GM19328 (cell line): ENCODE measurements around the gene GDAP1L1.

Experiments
- ATAC-seq: cut with Tn5 transposase; IDR thresholded peaks from one replicate; pipeline ENCODE4 v1.9.1; 2021; ENCODE audit warnings: mild to moderate bottlenecking, moderate library complexity; ENCODE audit not compliant: unreplicated experiment

GDAP1L1 gene

DNA sequence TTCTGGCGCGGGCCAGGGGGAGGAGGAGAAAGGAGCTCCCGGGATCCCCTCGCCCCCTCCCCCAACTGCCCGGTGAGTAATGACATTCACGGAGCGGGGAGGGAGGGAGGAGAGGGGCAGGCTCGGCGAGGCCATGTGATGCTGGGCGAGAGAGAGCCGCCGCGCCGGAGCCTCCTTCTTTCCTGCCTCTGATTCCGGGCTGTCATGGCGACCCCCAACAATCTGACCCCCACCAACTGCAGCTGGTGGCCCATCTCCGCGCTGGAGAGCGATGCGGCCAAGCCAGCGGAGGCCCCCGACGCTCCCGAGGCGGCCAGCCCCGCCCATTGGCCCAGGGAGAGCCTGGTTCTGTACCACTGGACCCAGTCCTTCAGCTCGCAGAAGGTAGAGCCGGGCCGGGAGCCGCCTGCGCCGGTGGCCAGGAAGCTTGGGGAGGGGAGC, at the start of gene GDAP1L1:
Gene GDAP1L1, plus strand, starts transcription at position 178 of the 441 bp plus-strand sequence. Its CDS starts 27 bp downstream, at position 205.
- ATAC-seq, result no peak

DNA sequence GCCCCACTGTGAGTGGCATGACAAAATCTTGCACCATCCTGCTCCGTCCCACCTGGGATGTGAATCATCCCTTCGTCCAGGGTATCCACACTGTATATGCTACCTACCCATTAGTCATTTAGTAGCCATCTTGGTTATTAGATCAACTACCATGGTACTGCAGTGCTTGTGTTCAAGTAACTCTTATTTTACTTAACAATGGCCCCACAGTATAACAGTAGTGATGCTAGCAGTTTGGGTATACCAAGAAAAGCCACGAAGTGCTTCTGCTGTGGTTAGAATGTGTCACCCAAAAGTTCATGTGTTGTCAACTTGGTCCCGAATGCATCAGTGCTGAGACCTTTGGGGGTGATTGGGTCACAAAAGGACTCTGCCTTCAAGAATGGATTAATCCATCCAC, 48.2 kb upstream of the GDAP1L1 start:
- no peak for ATAC-seq

DNA sequence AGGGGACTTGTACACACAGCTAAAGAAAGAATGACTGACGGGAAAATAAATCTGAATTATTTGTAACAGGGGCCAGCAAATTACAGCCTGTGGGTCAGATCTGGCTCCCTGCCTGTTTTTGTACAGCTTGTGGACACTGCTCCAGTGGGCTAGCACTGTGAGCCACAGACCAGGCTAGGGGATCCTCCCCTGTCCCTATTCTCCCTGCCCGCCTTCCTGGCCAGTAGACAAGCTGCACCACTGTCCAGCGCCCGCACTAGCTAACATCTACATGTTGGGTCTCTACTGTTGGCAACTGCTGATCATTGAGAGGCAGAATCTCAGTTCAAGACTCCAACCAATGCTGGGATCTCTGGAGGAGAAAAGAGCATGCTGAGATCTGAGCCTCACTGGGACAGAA, 47.2 kb upstream of the GDAP1L1 start:
- ATAC-seq, result no peak

DNA sequence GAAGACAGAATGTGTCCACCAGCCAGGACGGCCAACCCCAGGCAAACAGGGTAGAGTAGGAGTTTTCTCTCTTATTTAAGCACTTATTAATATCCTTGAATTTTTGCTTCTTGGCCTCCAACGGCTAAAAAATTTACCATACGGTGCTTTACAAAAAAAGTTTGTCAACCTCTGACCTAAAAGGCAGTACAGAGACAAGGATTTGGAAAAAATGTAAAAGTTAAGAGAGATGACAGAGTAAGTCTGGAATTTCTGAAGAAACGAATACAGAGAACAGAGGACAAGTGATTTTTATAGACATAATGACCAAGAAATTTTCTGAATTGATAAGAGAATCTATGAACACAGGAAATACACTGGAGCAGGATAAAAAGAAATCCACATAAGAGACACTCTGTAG, 46.7 kb upstream of the GDAP1L1 start:
- ATAC-seq, result no peak

DNA sequence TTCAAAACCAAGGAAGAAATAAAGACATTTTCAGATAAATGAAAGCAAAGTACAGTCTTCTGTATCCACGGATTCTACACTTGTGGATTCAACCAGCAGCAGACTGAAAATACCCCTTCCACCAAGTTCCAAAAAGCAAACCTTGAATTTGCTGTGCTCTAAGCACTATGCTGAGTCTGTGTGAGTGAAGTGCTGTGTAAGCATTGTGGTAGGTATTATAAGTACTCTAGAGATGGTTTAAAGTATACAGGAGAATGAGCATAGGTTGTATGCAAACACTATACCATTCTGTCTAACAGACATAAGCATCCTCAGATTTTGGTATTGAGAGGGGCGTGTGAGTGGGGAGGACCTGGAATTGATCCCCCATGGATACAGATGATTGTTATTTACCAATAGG, 46.1 kb upstream of the GDAP1L1 start:
- no peak for ATAC-seq

DNA sequence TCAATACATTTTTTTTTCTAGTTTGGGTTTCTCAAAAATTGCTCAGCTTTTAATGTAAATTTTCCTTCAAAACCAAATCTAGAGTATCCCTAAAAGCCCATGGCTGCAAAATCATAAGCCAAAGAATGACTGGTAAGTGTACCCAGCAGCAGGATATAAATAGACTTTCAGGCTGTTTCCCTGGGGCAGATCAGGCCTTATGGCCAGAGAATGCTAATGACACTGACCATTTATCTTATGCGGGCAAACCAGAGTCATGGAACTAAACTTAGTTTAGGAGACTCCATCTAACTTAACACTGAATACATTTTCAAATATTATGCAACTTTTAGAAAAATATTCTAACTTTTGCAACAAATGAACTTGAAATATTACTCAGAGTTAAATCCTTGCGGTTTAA, 43.9 kb upstream of the GDAP1L1 start:
- no peak for ATAC-seq

DNA sequence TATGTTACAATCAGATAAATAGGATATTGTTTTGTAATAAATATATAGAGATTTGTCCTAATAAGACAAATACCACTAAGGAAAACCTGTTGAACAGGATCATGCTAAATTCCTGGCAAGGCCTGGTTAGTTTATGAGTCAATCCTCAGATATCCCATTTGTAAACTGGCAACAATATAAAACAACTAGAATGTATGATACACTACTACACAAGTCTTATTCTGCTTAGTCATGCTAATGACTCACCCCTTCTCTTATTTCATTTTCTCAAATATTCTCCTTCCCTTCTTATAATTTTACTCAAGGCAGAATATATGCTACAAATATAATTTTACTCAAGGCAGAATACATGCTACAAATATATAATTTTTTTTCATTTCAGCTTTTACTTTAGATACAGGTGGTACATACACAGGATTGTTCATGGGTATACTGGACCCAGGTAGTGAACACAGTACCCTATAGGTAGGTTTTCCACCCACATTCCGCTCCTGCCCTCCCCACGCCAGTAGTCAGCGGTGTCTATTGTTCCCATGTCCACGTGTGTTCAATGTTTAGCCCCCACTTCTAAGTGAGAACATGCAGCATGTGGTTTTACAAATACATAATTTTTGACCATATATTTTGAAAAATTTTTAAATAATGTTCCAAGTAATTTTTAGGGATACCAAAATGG, 42.8 kb upstream of the GDAP1L1 start:
- ATAC-seq, result no peak

DNA sequence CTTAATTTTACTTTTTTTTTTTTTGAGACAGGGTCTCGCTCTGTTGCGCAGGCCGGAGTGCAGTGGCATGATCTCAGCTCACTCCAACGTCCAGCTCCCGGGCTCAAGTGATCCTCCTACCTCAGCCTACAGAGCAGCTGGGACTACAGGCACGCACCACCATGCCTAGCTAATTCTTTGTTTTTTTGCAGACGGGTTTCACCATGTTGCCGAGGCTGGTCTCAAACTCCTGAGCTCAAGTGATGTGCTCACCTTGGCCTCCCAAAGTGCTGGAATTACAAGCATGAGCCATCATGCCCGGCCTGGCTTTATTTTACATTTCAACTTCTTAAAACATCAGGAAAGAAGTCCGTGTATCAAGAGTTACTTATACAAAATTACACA, 42.3 kb upstream of the GDAP1L1 start:
- no peak for ATAC-seq

DNA sequence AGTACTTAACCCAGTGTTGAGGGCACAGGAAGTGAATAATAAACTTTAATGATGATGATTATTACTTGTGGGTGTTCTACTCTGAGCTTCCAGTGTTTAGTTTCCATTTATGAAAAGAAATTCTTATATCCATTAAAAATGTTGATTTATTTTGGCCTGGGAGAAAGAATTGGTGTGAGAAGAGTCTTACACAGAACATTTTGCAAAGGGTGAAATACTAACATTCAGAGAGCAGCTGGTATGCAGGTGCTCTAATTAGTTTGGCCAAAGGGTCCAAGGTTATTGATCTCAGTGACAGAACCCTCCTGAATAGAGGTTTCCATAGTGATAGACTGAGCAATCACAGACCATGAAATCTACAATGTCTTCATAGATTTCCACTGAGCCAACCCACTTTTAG, 41.0 kb upstream of the GDAP1L1 start:
- ATAC-seq, result no peak

DNA sequence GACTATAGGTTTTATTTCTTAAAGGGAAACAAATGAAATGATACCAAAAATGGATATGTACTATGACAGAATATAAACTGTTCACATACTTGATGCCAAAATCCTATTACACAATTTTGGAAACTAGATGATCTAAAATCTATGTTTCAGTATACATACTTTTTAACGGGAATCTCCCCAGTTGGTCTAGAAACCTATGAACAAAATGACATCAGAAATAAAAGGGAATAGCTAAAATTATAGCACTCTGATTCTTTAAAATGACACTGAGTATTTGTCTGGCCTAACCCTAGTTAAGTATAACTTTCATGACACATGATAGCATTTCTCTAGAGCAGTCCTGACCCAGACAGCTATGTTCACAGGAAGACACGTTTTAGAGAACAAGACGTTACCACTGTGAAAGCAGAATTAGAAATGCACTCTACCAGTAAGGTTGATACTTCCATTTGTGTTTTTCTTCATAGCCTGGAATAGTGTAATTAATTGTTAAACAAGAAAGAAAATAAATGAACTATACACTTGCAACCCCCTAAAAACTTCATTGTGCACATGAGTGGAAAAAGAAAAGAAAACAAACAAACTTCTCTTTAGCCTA, 39.9 kb upstream of the GDAP1L1 start:
- ATAC-seq, result no peak

DNA sequence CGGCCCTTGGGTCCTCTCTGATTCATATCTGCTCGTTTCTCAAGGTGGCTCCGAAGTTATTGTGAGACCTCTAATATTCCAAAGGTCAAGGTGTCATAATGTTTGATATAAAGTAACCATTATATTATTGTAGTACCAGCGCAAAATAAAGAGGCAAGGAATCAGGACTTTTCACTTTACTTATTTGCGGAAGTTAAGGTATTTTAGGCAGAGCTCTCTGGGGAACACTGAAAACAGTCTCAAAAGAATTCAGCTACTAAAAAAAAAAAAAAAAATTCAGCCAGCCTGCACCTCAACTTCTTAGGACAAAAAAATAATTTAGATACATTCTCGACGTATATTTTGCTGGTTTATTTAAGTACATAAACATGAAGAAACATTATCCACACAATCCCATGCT, 38.9 kb upstream of the GDAP1L1 start:
- ATAC-seq, result no peak

DNA sequence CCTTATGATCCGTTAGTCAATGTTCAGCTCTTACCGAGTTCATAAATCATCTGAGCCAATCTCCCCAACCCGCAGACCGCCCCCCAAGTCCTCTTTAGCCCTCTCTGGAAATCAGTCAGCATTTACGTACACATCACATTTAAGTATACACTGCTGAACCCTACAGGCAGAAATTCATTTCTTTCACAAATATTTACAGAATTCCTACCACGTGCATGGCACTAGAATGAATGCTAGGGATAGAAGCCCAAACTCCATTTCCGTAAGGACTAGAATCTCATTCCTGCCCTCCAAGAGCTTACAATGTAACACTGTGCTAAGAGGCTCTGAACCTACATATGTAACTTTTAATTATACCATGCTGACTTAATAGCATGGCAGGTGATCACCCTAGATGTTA, 38.3 kb upstream of the GDAP1L1 start:
- ATAC-seq, result no peak

DNA sequence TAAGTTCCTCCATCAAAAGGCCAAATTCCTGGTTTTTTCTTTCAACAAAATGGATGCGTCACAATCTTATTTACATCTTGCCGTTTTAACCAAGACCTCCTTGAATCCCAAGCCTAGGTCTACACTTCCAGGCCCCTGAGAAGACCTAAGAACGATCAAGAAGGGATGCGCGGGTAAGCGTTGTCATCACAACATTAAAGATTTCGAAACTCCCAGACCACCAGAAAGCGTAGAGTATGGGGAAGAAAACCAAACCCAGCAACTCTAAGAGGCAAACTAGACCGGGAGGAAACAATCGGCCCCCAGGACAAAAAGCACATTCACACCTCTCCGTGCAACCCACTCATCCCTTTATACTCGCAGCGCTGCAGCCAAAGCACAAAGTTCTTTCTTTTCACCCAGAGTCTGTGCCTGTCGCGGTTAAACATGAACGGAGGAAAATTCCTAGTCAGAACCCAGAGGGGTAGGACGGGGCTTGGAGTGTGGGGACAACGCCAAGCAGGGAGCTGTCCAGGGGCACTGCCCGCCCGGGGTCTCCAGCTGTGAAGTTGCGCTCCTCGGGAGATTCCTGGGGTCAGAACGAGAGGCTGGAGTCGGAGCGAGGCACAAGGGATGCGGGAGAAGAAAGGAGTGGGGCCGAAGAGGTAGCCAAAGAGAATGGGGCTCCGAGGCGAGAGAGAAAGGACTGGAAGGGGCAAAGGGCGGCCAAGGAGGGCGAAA, 37.3 kb upstream of the GDAP1L1 start:
- no peak for ATAC-seq

DNA sequence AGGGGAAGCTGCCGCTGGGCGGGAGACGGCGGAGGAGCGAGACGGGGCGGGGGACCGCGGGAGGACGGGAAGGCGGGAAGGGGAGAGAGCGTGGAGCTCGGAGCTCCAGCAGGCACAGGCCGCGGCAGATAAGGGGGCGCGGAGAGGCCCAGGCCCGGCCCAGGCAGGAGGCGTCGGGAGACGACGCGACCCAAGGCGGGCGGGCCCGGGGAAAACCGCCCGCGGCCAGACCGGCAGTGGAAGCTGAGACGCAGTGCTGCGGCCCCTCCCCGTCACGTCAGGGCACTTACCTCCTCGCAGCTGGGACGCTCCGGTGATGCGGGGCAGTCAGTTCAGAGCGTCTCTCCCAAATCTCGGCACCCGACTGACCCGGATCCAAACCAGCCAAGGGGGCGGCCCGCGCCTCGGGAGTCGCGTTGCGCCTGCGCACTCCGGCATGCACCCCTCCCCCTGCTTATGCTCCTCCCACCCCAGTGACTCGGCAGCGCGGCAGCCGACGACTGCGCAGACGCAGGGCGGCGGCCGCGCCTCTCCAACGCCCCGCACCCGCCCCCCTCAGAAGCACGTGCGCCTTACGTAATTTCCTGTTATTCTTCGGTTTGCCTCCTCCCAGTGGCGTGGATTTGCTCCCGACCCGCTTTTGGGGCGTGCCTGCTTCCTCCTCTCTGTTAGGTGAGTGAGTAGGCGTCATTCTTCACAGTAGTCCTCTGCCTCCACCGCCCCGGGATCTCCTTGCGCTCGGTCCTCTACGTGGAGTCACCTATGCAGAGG, 36.5 kb upstream of the GDAP1L1 start, which contains the start of gene OSER1:
Gene OSER1, minus strand, starts transcription at position 366 of the 771 bp plus-strand sequence. CDS start 3,814 bp downstream, outside the sequence.
- ATAC-seq, result peak; percentile 76

DNA sequence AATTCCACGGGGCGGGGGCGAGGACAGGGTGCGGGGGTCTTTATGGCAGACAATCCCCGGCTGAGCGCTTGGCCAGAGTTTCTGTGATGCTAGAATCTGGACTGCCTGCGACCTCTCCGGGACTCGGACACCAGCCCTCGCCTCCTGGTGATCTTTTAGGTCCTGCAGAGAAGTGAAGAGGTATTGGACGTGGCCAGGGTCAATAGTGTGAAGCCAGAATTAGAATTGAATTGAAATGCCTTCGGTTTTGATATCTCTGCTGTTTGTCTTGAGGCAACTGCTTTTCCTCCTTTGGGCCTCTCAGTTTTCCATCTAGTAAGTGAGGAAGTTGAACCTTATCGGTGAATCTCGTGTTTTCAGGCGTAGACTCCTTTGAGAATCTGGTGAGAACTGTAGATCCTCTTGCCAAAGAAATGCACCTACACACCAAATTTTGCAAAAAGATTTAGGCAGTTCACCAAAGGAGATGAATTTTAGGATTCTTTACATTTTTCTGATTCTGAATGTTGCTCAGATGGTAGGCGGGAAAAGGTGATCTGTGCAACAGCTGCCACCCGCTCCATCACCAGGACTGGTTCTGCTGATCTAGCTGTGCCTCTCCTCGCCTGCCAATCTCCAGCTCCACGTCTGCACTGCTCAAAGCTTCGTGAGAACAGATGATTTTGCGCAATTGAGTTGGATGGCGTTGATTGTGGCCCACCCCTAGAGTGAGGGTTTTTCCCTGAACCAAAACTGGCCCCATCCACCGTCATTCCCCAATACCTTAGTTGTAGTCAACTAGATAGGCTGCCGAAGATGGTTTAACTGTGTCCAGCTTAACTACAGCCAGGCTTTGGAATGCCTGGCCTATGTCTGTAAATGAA, 35.7 kb upstream of the GDAP1L1 start:
- ATAC-seq, result peak; percentile 7

DNA sequence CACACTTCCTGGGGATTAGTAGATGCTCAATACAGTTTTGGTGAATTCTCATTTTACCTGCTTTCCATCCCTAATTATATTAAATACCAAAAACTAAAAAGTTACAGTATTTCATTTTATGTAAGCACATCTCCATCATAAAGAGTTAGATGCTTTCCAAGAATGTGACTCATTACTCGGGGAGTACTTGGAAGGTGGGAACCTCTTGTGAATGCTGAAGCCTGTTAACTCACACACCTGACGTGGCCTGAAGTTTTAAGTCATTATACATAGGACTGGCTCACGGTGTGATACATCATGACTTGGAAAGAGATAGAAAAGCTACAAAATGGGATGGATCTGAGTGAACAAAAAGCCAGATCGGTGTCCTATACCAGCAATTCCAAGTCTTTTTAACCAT, 34.3 kb upstream of the GDAP1L1 start:
- ATAC-seq, result no peak

DNA sequence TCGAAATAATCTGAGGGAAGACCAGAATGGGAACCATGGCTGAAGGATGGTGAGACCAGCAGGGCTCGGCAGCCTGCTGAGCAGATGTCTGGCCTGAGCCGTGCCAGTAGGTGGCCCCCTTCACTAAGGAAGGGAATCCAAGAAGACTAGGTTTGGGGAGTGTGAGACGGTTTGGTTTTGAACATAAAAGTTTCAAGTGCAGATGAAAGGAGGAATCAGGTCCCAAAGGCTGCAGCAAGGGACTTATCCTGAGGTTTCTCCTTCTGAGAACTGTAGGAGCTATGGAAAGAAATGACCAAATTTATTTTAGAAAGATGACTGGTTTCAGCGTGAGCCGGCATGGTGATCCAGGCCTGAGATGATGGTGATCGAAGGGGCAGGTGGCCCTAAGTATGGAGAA, 32.0 kb upstream of the GDAP1L1 start:
- ATAC-seq, result no peak

DNA sequence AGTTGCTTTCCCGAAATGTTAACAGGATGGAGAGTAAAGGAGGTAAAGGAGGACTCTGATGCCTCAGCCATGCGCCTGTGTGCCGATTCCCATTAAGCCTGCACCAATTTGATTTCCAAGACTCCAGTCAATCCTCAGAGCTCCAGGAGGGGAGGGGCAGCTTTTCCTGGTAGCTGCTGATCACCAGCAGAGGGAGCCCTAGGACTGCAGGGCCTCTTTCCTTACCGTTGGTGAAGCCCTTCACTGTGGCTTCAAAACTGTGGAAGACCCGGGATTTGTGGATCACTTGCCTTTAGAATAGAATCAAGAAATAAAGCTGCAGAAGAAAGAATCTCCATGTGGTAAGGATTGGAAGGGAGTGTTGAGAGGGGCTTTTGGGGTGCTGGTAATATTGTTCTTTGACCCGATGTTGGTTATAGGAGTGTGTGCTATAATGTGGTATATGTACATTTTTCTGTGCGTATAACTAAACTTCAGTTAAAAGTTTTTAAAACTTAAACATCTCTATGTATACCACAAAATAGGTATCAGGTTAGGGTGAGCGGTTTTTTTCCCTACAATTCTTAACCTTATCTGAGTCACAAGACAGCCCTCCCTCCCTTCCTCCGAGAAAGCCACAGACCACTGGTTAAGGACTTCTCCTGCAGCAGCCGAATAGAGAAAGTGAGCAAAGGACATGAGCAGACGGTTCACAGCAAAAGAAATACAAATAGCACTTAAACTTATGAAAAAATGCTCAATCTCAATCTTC, 29.6 kb upstream of the GDAP1L1 start:
- ATAC-seq, result no peak

DNA sequence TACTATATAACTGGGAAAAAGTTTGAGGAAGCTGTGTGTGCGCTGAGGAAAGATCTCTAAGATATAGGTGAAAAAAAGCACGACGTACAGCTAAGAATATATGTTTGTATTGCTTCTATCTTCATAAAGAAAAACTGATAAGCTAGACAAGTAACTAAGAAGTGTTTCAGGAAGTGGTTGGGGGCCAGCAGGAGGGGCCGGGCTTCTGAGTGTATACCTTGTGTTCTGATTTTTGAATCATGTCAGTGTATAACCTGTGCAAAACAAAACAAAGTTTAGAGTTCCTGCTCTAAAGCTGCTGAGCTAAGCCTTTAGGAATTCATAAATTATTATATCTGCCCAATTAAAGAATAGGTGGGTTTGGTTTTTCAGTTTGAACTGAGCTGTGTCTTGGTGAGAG, 28.7 kb upstream of the GDAP1L1 start:
- no peak for ATAC-seq
